ENCODE measurements around the gene RNF225.
"Not testable (repeated sequence)": the region's sequence is repeated elsewhere in the genome, so short reads cannot be mapped to it uniquely, and the experiment has no call there.

The RNF225 gene

GRCh38 chr19:58362272-58362994 is 33.0 kb upstream of the RNF225 start, which contains the start of gene ZNF497:
ZNF497 (minus strand) TSS chr19:58362751; CDS start chr19:58357635, 5,116 bp downstream.
- DNase-seq: peak; percentile 97

- DNase-seq: no peak
Observed at GRCh38 chr19:58364146-58364545, 31.3 kb upstream of the RNF225 start.

GRCh38 chr19:58366585-58367430 is 28.6 kb upstream of the RNF225 start:
- no peak for DNase-seq

- DNase-seq: no peak
Observed at GRCh38 chr19:58367698-58368454, 27.6 kb upstream of the RNF225 start.

GRCh38 chr19:58368561-58369360 is 26.7 kb upstream of the RNF225 start:
- no peak for DNase-seq

- DNase-seq: no peak
Observed at GRCh38 chr19:58372311-58373133, 22.9 kb upstream of the RNF225 start.

- DNase-seq: no peak
Observed at GRCh38 chr19:58374200-58374599, 21.3 kb upstream of the RNF225 start.

- not testable (repeated sequence) for DNase-seq
Observed at GRCh38 chr19:58376724-58377123, 18.7 kb upstream of the RNF225 start.

GRCh38 chr19:58379246-58379645 is 16.2 kb upstream of the RNF225 start:
- DNase-seq: no peak

- no peak for DNase-seq
Observed at GRCh38 chr19:58380037-58380661, 15.3 kb upstream of the RNF225 start.

GRCh38 chr19:58380662-58381459 is 14.6 kb upstream of the RNF225 start, which contains the start of gene ZNF837:
ZNF837 (minus strand) TSS chr19:58381030; CDS start chr19:58369332, 11,698 bp downstream.
- peak; percentile 95 for DNase-seq

- DNase-seq: no peak
Observed at GRCh38 chr19:58381460-58382212, 13.8 kb upstream of the RNF225 start.

GRCh38 chr19:58382997-58383603 is 12.4 kb upstream of the RNF225 start:
- no peak for DNase-seq

GRCh38 chr19:58385313-58385890 is 10.1 kb upstream of the RNF225 start:
- DNase-seq: no peak

- no peak for DNase-seq
Observed at GRCh38 chr19:58385891-58386575, 9.4 kb upstream of the RNF225 start.

- peak; percentile 87 for DNase-seq
Observed at GRCh38 chr19:58386576-58387337, 8.7 kb upstream of the RNF225 start, which contains the start of gene RPS5. RPS5 (plus strand) TSS chr19:58387269; CDS start chr19:58388138, 869 bp downstream.

Measured in activated CD4-positive, CD25-positive, alpha-beta regulatory T cell treated with anti-CD3 and anti-CD28 coated beads, Interleukin-2, amount 50 U/mL, for 72 hours (primary cell).